HepG2 (cell line): ENCODE data around the gene SLC34A3. TPM values are rescaled to one million over a fixed set of nuclear protein-coding genes. Genes with fewer than 3 reads are reported as not detected.
A peak's percentile ranks its signal among the peaks of the same experiment; 100 is the strongest.
"Not testable (repeated sequence)": the region's sequence is repeated elsewhere in the genome, so short reads cannot be mapped to it uniquely, and the experiment has no call there.

ENCODE experiments used
- ATAC-seq: fragments of 200-7000 bp; cut with Tn5 transposase; 3 replicates; pipeline ENCODE4 v1.9.1; 2020; ENCODE audit warnings: mild to moderate bottlenecking, moderate library complexity
- BruUV-seq: library from RNA; stranded (reverse); fragments of 400-500 nt; replicated peaks from 2 replicates; lab custom pipeline; 2021; lab: Mats Ljungman, UMichigan
- CTCF ChIA-PET: fragments of 300-600 bp; formaldehyde crosslinking; extraction: SDS; loops from one replicate; lab custom pipeline; 2021; ENCODE audit warnings: low total read pairs, inconsistent platforms, low intra/inter-chr PET ratio; lab: Yijun Ruan, JAX
- POLR2A ChIA-PET: fragments of 350-600 bp; sonication (Branson Sonifier 250); formaldehyde crosslinking; loops from one replicate; lab custom pipeline; 2020; ENCODE audit warnings: antibody characterized with exemption, inconsistent platforms; lab: Yijun Ruan, JAX
- DNase-seq: peaks from one replicate; pipeline ENCODE4 v3.0.0-alpha.2; 2015; ENCODE audit warnings: low spot score
- FAIRE-seq: peaks from 3 replicates; lab custom pipeline; 2011; peaks lifted over from hg19 to GRCh38; lab: Jason Lieb, UNC
- H2AFZ ChIP-seq: one replicate; pipeline ENCODE4 v1.6.1; 2011; ENCODE audit warnings: low read length, inconsistent platforms
- H3K27ac ChIP-seq: fragments of 300-600 bp; 3 replicates; pipeline ENCODE4 v1.8.0; 2011; ENCODE audit warnings: mixed run types, mild to moderate bottlenecking, mixed read lengths, low read length, inconsistent platforms; ENCODE audit not compliant: insufficient read depth; ENCODE audit errors: extremely low read length
- H3K27me3 ChIP-seq, 2 experiments: fragments of 200-600 bp in 1 of 2; 2 replicates in 1 of 2; 3 replicates in 1 of 2; pipeline versions ENCODE4 v1.6.0 to v1.8.0; 2011; ENCODE audit warnings: low read length in 2 of 2, mild to moderate bottlenecking in 2 of 2, moderate library complexity in 2 of 2, inconsistent platforms in 1 of 2; ENCODE audit not compliant: insufficient read depth in 2 of 2, control insufficient read depth in 1 of 2
- H3K36me3 ChIP-seq, 2 experiments: fragments of 200-600 bp in 1 of 2; replicated peaks in 1 of 2; 2 replicates in 1 of 2; 3 replicates in 1 of 2; pipeline versions ENCODE4 v1.5.1 to v1.8.0; 2011; ENCODE audit warnings: low read length in 2 of 2, inconsistent platforms in 1 of 2; ENCODE audit not compliant: insufficient read depth in 2 of 2, control insufficient read depth in 1 of 2
- H3K4me1 ChIP-seq: 2 replicates; pipeline ENCODE4 v1.5.1; 2012; ENCODE audit warnings: low read length, inconsistent platforms; ENCODE audit not compliant: insufficient read depth
- H3K4me2 ChIP-seq: 2 replicates; pipeline ENCODE4 v1.6.0; 2011; ENCODE audit warnings: low read depth, low read length, inconsistent platforms
- H3K4me3 ChIP-seq, 3 experiments: fragments of 200-600 bp in 1 of 3; sonication (generic), shearing (Covaris generic) in 1 of 3; replicated peaks in 1 of 3; 2 replicates each; pipeline ENCODE4 v1.5.1; 2011 to 2016; ENCODE audit warnings: low read length in 3 of 3, inconsistent platforms in 2 of 3, low read depth in 2 of 3, mild to moderate bottlenecking in 2 of 3, control low read depth in 1 of 3, mixed read lengths in 1 of 3; ENCODE audit not compliant: insufficient read depth in 1 of 3
- H3K79me2 ChIP-seq: one replicate; pipeline ENCODE4 v1.6.1; 2011; ENCODE audit warnings: low read length, inconsistent platforms; ENCODE audit not compliant: insufficient read depth
- H3K9ac ChIP-seq: 2 replicates; pipeline ENCODE4 v1.6.0; 2011; ENCODE audit warnings: mild to moderate bottlenecking, low read depth, low read length, inconsistent platforms; ENCODE audit not compliant: insufficient read depth
- H3K9me3 ChIP-seq: 2 replicates; pipeline ENCODE4 v1.5.1; 2012; ENCODE audit warnings: mild to moderate bottlenecking, low read length
- H4K20me1 ChIP-seq: 2 replicates; pipeline ENCODE4 v1.6.0; 2011; ENCODE audit warnings: inconsistent platforms, mild to moderate bottlenecking, low read length, moderate library complexity; ENCODE audit not compliant: insufficient read depth
- CTCF ChIP-seq: sonication (generic); formaldehyde crosslinking; IDR thresholded peaks from 2 replicates; pipeline ENCODE4 v1.5.0; 2020; ENCODE audit warnings: mild to moderate bottlenecking, missing genetic modification reagents, moderate library complexity
- ERF ChIP-seq: IDR thresholded peaks from 2 replicates; pipeline ENCODE4 v1.6.1; 2018; ENCODE audit warnings: missing biosample characterization, missing genetic modification reagents
- KDM2A ChIP-seq: sonication (generic); formaldehyde crosslinking; IDR thresholded peaks from 2 replicates; pipeline ENCODE4 v1.4.0; 2020; ENCODE audit warnings: low read depth, missing genetic modification reagents, borderline replicate concordance
- RAD21 ChIP-seq: fragments of 450-650 bp; formaldehyde crosslinking; IDR thresholded peaks from 2 replicates; pipeline ENCODE4 v1.5.0; 2020; ENCODE audit warnings: mild to moderate bottlenecking
- RFX5 ChIP-seq: IDR thresholded peaks from 2 replicates; pipeline ENCODE4 v1.6.1; 2011; ENCODE audit warnings: low read depth, low read length, improper control_type of control experiment
- STAG1 ChIP-seq: sonication (generic); formaldehyde crosslinking; IDR thresholded peaks from 2 replicates; pipeline ENCODE4 v1.4.0; 2020; ENCODE audit warnings: missing genetic modification reagents
- ZBTB38 ChIP-seq: sonication (generic); formaldehyde crosslinking; IDR thresholded peaks from 2 replicates; pipeline ENCODE4 v1.5.1; 2020; ENCODE audit warnings: mild to moderate bottlenecking, missing genetic modification reagents
- WGBS: methylation state at CpG from one replicate; pipeline ENCODE4 v1.1.6; 2017; ENCODE audit warnings: low lambda C conversion rate; 5-methylcytosine and 5-hydroxymethylcytosine counted together
- in situ Hi-C: cut with HindIII; loops from 2 replicates; pipeline ENCODE4 v1.10.0; 2017; ENCODE audit warnings: low pct_unique_long_range_greater_than_20kb; ENCODE audit not compliant: extremely low pct_ligation_motif_present
- intact Hi-C: fragments of 100-400 bp; cut with micrococcal nuclease; formaldehyde crosslinking; loops from one replicate; pipeline ENCODE4 v1.10.0; 2022; ENCODE audit not compliant: unreplicated experiment
- polyA plus RNA-seq, 8 experiments: library from polyadenylated mRNA; depleted of rRNA in 3 of 8; stranded (reverse) in 7 of 8; unstranded in 1 of 8; fragments of >200 nt; fragmentation: Illumina TruSeq in 4 of 8; extraction: Trizol in 4 of 8; gene quantifications; 2 replicates each; pipeline versions ENCODE4 v1.2.1 to v1.2.3, GENCODE V29; 2011 to 2016; ENCODE audit warnings: low read depth in 4 of 8, missing spikeins in 1 of 8, mixed read lengths in 1 of 8; ENCODE audit not compliant: insufficient read depth in 1 of 8
- total RNA-seq, 5 experiments: library from RNA; depleted of rRNA; stranded (reverse); fragments of >200 nt; fragmentation: Illumina TruSeq; extraction: Trizol; gene quantifications; 2 replicates each; pipeline ENCODE4 v1.2.3, GENCODE V29; 2016; ENCODE audit warnings: low read depth in 1 of 5
- TF ChIP-seq, protein P1 (sequence below): sonication (generic); formaldehyde crosslinking; IDR thresholded peaks from 2 replicates; pipeline ENCODE4 v1.4.0; 2020; ENCODE audit warnings: missing genetic modification reagents

SLC34A3 gene
- total and polyA plus RNA-seq, 2 of the 13 experiments (the other 11 are each of a cell fraction or from before 2014, with no cell fraction given), result 0.07 to 1.0 TPM

DNA sequence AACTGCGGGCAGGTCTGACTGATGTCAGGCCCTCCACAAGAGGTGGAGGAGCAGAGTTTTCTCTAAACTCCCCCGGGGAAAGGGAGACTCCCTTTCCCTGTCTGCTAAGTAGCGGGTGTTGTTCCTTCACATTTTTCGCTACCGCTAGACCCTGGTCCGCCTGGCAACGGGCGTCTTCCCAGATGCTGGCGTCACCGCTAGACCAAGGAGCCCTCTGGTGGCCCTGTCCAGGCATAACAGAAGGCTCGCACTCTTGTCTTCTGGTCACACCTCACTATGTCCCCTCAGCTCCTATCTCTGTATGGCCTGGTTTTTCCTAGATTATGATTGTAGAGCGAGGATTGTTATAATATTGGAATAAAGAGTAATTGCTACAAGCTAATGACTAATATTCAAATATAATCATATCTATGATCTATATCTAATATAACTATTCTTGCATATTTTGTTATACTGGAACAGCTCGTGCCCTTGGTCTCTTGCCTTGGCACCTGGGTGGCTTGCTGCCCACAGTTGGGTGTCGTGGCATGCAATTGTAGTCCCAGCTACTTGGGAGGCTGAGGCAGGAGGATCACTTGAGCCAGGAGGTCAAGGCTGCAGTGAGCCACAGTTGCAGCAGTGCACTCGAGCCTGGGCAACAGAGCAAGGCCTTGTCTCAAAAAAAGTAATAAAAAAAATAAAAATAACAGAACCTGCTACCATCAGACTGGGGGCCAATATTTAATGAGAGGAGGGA is 31.6 kb downstream of the SLC34A3 start:
- H2AFZ ChIP-seq, H4K20me1 ChIP-seq, DNase-seq, FAIRE-seq, H3K79me2 ChIP-seq, H3K9ac ChIP-seq, intact Hi-C loops, H3K27me3 ChIP-seq, in situ Hi-C loops, H3K4me2 ChIP-seq, H3K9me3 ChIP-seq, H3K27ac ChIP-seq, H3K4me3 ChIP-seq, H3K4me1 ChIP-seq, BruUV-seq, ATAC-seq: not testable (repeated sequence)
- TF ChIP-seq ZBTB38 (peak; percentile 86), ERF (CRISPR knock-in tag) (0 out of 2 replicates have a peak, but pooled peaks have one; percentile 26), CTCF (peak; percentile 54), STAG1 (peak; percentile 51), RAD21 (CRISPR knock-in tag) (peak; percentile 20; the same call in 1 of the 2 replicates), RFX5 (peak; percentile 48; the same call in 1 of the 2 replicates), KDM2A (CRISPR knock-in tag) (peak; percentile 21; the same call in 1 of the 2 replicates)
- TF ChIP-seq, protein P1, sequence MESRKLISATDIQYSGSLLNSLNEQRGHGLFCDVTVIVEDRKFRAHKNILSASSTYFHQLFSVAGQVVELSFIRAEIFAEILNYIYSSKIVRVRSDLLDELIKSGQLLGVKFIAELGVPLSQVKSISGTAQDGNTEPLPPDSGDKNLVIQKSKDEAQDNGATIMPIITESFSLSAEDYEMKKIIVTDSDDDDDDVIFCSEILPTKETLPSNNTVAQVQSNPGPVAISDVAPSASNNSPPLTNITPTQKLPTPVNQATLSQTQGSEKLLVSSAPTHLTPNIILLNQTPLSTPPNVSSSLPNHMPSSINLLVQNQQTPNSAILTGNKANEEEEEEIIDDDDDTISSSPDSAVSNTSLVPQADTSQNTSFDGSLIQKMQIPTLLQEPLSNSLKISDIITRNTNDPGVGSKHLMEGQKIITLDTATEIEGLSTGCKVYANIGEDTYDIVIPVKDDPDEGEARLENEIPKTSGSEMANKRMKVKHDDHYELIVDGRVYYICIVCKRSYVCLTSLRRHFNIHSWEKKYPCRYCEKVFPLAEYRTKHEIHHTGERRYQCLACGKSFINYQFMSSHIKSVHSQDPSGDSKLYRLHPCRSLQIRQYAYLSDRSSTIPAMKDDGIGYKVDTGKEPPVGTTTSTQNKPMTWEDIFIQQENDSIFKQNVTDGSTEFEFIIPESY (CRISPR knock-in tag), result peak; percentile 99
- 47% methylated on average over 14 of the region's 15 CpGs for WGBS
- ChIA-PET POLR2A (interaction anchor here (0.8 to 14.2 kb wide), 5 partner anchors 15 to 33 kb away, joined by 3 to 317 read pairs (median 5); partner anchors contain the start of genes TOR4A and TUBB4B), CTCF (interaction anchor here (0.9 to 2.1 kb wide), 2 partner anchors 26 to 74 kb away, joined by 3 to 13 read pairs; partner anchors contain the start of genes ANAPC2 and SSNA1)
- peaks cover 13 to 20% of the 10 kb centered on the region in 2 experiments; a peak in 4 of 5 replicates for H3K36me3 ChIP-seq
